Thoracic aorta (tissue), 2 donors: ENCODE data around the gene CXCL14. TPM values are rescaled to one million over a fixed set of nuclear protein-coding genes. Genes with fewer than 3 reads are reported as not detected.

Experiments used
- ATAC-seq: fragments of 150-250 bp; one replicate; pipeline ENCODE4 v1.8.0; 2017; ENCODE audit warnings: low read depth; ENCODE audit not compliant: insufficient number of reproducible peaks, low FRiP score
- DNase-seq: peaks from one replicate; pipeline ENCODE4 v3.0.0-alpha.2; 2020; ENCODE audit warnings: low spot score
- H3K27ac ChIP-seq, 2 donors: fragments of 200-600 bp; sonication (generic); 1 replicate in 1 of 2; 2 replicates in 1 of 2; pipeline ENCODE4 v1.5.1; 2016; ENCODE audit warnings: mild to moderate bottlenecking in 2 of 2, moderate library complexity in 2 of 2
- H3K27me3 ChIP-seq: fragments of 200-600 bp; sonication (generic); replicated peaks from 2 replicates; pipeline ENCODE4 v1.6.0; 2016; ENCODE audit warnings: mild to moderate bottlenecking; ENCODE audit not compliant: insufficient read depth
- H3K36me3 ChIP-seq: fragments of 200-600 bp; sonication (generic); one replicate; pipeline ENCODE4 v1.5.1; 2016
- H3K4me1 ChIP-seq, 2 donors: fragments of 200-600 bp; sonication (generic); 1 replicate in 1 of 2; 2 replicates in 1 of 2; pipeline versions ENCODE4 v1.5.1 to v1.6.0; 2016; ENCODE audit warnings: low read depth in 2 of 2, mild to moderate bottlenecking in 1 of 2; ENCODE audit not compliant: control insufficient read depth in 1 of 2
- H3K4me3 ChIP-seq: fragments of 200-600 bp; sonication (generic); 2 replicates; pipeline ENCODE4 v1.5.1; 2016; ENCODE audit warnings: mild to moderate bottlenecking
- H3K9me3 ChIP-seq: fragments of 200-600 bp; sonication (generic); 2 replicates; pipeline ENCODE4 v1.5.1; 2016
- total RNA-seq, 2 donors: library from RNA; depleted of rRNA; stranded (reverse); fragments of >200 nt; gene quantifications; one replicate each; pipeline versions ENCODE4 v1.1.0 to v1.2.3, GENCODE V29; 2016
- TF ChIP-seq, protein P1 (sequence below): fragments of 200-600 bp; sonication (generic); IDR thresholded peaks from one replicate; pipeline ENCODE4 v1.5.1; 2019; ENCODE audit warnings: antibody characterized with exemption

Gene CXCL14
- total RNA-seq, 2 donors from 2014 or later, result 27.5 to 28.7 TPM

DNA sequence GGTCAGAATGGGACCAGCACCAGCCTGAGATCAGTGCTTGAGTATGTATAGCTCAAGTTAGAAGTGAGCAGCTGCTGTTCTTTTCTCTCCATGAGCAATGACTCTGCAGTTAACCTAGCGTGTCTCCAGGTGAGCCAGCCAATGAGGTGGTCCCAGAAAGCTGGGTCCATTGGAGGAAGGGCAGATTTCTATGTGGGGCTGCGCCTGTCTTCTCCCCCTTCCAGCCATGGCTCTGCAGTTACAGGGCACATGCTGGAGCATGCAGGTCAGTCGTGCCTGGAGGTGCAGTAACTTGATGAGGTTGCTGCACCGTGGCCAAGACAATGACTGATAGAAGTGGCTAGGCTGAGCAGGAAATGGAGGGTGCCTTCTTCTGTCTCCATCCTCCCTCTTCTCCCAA, 29.6 kb upstream of the CXCL14 start:
- Histone ChIP-seq H3K27me3 (no peaks in the 10 kb centered on the region), H3K9me3 (no peaks in the 10 kb centered on the region), H3K4me1 (no peaks in the 10 kb centered on the region), H3K36me3 (no peaks in the 10 kb centered on the region), H3K4me3 (no peak overlapping the region), H3K27ac (no peak overlapping the region)
- TF ChIP-seq, protein P1, sequence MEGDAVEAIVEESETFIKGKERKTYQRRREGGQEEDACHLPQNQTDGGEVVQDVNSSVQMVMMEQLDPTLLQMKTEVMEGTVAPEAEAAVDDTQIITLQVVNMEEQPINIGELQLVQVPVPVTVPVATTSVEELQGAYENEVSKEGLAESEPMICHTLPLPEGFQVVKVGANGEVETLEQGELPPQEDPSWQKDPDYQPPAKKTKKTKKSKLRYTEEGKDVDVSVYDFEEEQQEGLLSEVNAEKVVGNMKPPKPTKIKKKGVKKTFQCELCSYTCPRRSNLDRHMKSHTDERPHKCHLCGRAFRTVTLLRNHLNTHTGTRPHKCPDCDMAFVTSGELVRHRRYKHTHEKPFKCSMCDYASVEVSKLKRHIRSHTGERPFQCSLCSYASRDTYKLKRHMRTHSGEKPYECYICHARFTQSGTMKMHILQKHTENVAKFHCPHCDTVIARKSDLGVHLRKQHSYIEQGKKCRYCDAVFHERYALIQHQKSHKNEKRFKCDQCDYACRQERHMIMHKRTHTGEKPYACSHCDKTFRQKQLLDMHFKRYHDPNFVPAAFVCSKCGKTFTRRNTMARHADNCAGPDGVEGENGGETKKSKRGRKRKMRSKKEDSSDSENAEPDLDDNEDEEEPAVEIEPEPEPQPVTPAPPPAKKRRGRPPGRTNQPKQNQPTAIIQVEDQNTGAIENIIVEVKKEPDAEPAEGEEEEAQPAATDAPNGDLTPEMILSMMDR, result no peak
- DNase-seq (no peak), ATAC-seq (no peak)

GRCh38 chr5:135606431-135606830, 27.6 kb upstream of the CXCL14 start:
- ATAC-seq, result no peak
- TF ChIP-seq, protein P1, result no peak
- Histone ChIP-seq H3K27me3 (no peaks in the 10 kb centered on the region), H3K4me3 (no peak overlapping the region), H3K27ac (no peak overlapping the region), H3K9me3 (no peaks in the 10 kb centered on the region), H3K4me1 (no peaks in the 10 kb centered on the region), H3K36me3 (no peaks in the 10 kb centered on the region)
- DNase-seq, result no peak

DNA sequence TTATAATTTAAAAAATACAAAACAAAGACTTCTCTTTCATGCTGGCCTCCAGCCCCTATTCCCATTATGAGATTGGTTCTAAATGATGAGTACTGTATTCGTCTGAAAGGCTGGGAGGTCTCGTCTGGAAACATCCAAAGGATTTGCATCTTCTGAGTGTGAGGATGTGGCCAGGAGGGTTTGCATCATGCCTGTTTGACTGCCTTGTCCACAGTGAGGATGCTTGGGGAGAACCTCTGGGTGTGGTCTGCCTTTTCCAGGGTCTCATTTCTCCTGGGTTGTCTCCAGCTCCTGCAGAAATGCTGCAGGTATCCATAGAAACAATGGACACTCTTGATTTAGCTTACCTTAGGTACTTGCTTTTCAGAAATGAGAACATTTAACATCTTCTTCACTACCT, 26.4 kb upstream of the CXCL14 start:
- H3K4me1 ChIP-seq, result no peaks in the 10 kb centered on the region
- no peaks in the 10 kb centered on the region for H3K9me3 ChIP-seq
- no peaks in the 10 kb centered on the region for H3K36me3 ChIP-seq
- no peak overlapping the region for H3K4me3 ChIP-seq
- DNase-seq (no peak), ATAC-seq (no peak)
- TF ChIP-seq, protein P1, result no peak
- no peak overlapping the region for H3K27ac ChIP-seq
- H3K27me3 ChIP-seq, result no peaks in the 10 kb centered on the region

GRCh38 chr5:135604056-135604455, 25.3 kb upstream of the CXCL14 start:
- TF ChIP-seq, protein P1, result no peak
- no peaks in the 10 kb centered on the region for H3K9me3 ChIP-seq
- H3K27me3 ChIP-seq, result no peaks in the 10 kb centered on the region
- no peaks in the 10 kb centered on the region for H3K4me1 ChIP-seq
- no peak overlapping the region for H3K4me3 ChIP-seq
- ATAC-seq (no peak), DNase-seq (no peak)
- H3K27ac ChIP-seq, result no peak overlapping the region
- no peaks in the 10 kb centered on the region for H3K36me3 ChIP-seq

- Histone ChIP-seq H3K36me3 (no peaks in the 10 kb centered on the region), H3K27me3 (no peaks in the 10 kb centered on the region), H3K9me3 (no peaks in the 10 kb centered on the region), H3K4me3 (no peak overlapping the region), H3K4me1 (no peaks in the 10 kb centered on the region), H3K27ac (no peak overlapping the region)
- TF ChIP-seq, protein P1, result no peak
- no peak for DNase-seq
- ATAC-seq, result no peak
Measured at GRCh38 chr5:135602882-135603721, 24.3 kb upstream of the CXCL14 start.
